Neuron (in vitro differentiated cells): ENCODE results near the gene CAMK2A.
"Not testable (repeated sequence)": the region's sequence is repeated elsewhere in the genome, so short reads cannot be mapped to it uniquely, and the experiment has no call there.

Experiments
- H2AFZ ChIP-seq: one replicate; pipeline ENCODE4 v1.6.1; 2013; ENCODE audit warnings: low read depth, mild to moderate bottlenecking, inconsistent platforms, low read length, moderate library complexity
- H3K27me3 ChIP-seq: one replicate; pipeline ENCODE4 v1.6.1; 2013; ENCODE audit warnings: low read length; ENCODE audit not compliant: insufficient read depth
- H3K36me3 ChIP-seq: one replicate; pipeline ENCODE4 v1.6.1; 2013; ENCODE audit warnings: low read length; ENCODE audit not compliant: insufficient read depth
- H3K4me1 ChIP-seq: one replicate; pipeline ENCODE4 v1.6.1; 2013; ENCODE audit warnings: low read length; ENCODE audit not compliant: insufficient read depth
- H3K4me3 ChIP-seq: 2 replicates; pipeline ENCODE4 v1.5.1; 2013; ENCODE audit warnings: mild to moderate bottlenecking, low read length, moderate library complexity
- H3K9me3 ChIP-seq: one replicate; pipeline ENCODE4 v1.6.1; 2013; ENCODE audit warnings: low read length

The CAMK2A gene

GRCh38 chr5:150236981-150237754 is 52.4 kb downstream of the CAMK2A start:
- no peaks in the 10 kb centered on the region for H3K27me3 ChIP-seq
- no peak overlapping the region for H3K4me3 ChIP-seq
- H3K9me3 ChIP-seq, result no peaks in the 10 kb centered on the region
- H3K4me1 ChIP-seq, result peaks cover 11% of the 10 kb centered on the region
- H2AFZ ChIP-seq, result no peak overlapping the region
- no peaks in the 10 kb centered on the region for H3K36me3 ChIP-seq

DNA sequence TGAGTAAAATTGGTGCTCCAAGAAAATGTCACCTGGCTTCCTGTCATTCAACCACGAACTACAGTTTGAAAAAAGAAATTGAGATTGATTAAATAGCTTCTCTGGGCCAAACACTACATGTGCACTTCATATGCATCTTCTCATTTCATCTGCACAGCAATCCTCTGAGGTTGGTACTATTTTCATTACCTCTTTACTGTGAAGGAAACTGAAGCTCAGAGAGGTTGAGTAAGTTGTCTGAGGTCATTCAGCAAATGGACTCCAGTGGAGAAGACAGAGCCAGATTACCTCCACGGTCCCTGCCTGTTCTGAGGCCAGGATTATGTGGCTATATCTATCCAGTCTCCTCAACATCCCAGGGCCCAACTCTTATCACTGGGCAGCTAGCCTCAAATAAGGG is 53.3 kb downstream of the CAMK2A start:
- no peak overlapping the region for H2AFZ ChIP-seq
- H3K9me3 ChIP-seq, result no peaks in the 10 kb centered on the region
- no peaks in the 10 kb centered on the region for H3K36me3 ChIP-seq
- no peak overlapping the region for H3K4me3 ChIP-seq
- H3K27me3 ChIP-seq, result no peaks in the 10 kb centered on the region
- H3K4me1 ChIP-seq, result peaks cover 2% of the 10 kb centered on the region

GRCh38 chr5:150235500-150235854 is 54.1 kb downstream of the CAMK2A start:
- Histone ChIP-seq H3K4me1 (no peaks in the 10 kb centered on the region), H3K9me3 (no peaks in the 10 kb centered on the region), H3K36me3 (no peaks in the 10 kb centered on the region), H3K4me3 (no peak overlapping the region), H3K27me3 (no peaks in the 10 kb centered on the region), H2AFZ (no peak overlapping the region)

GRCh38 chr5:150234576-150235499 is 54.7 kb downstream of the CAMK2A start:
- Histone ChIP-seq H3K4me1 (no peaks in the 10 kb centered on the region), H3K4me3 (no peak overlapping the region), H3K9me3 (no peaks in the 10 kb centered on the region), H3K27me3 (no peaks in the 10 kb centered on the region), H3K36me3 (no peaks in the 10 kb centered on the region), H2AFZ (no peak overlapping the region)

GRCh38 chr5:150233706-150234105 is 55.9 kb downstream of the CAMK2A start:
- H3K4me3 ChIP-seq, H3K9me3 ChIP-seq, H3K27me3 ChIP-seq, H3K36me3 ChIP-seq, H2AFZ ChIP-seq, H3K4me1 ChIP-seq: not testable (repeated sequence)

- no peaks in the 10 kb centered on the region for H3K36me3 ChIP-seq
- no peak overlapping the region for H3K4me3 ChIP-seq
- H3K9me3 ChIP-seq, result no peaks in the 10 kb centered on the region
- no peaks in the 10 kb centered on the region for H3K4me1 ChIP-seq
- no peaks in the 10 kb centered on the region for H3K27me3 ChIP-seq
- H2AFZ ChIP-seq, result no peak overlapping the region
Observed at GRCh38 chr5:150230842-150231241, 58.7 kb downstream of the CAMK2A start.

GRCh38 chr5:150229571-150229970 is 60.0 kb downstream of the CAMK2A start:
- no peaks in the 10 kb centered on the region for H3K27me3 ChIP-seq
- no peak overlapping the region for H2AFZ ChIP-seq
- H3K9me3 ChIP-seq, result no peaks in the 10 kb centered on the region
- peaks cover 2% of the 10 kb centered on the region for H3K4me1 ChIP-seq
- no peak overlapping the region for H3K4me3 ChIP-seq
- no peaks in the 10 kb centered on the region for H3K36me3 ChIP-seq

- no peaks in the 10 kb centered on the region for H3K9me3 ChIP-seq
- H3K4me3 ChIP-seq, result no peak overlapping the region
- H3K36me3 ChIP-seq, result no peaks in the 10 kb centered on the region
- no peak overlapping the region for H2AFZ ChIP-seq
- peaks cover 7% of the 10 kb centered on the region for H3K4me1 ChIP-seq
- H3K27me3 ChIP-seq, result no peaks in the 10 kb centered on the region
Observed at GRCh38 chr5:150227606-150228273, 61.8 kb downstream of the CAMK2A start.

GRCh38 chr5:150227036-150227435 is 62.5 kb downstream of the CAMK2A start:
- H3K36me3 ChIP-seq, result no peaks in the 10 kb centered on the region
- H2AFZ ChIP-seq, result no peak overlapping the region
- no peaks in the 10 kb centered on the region for H3K27me3 ChIP-seq
- H3K4me3 ChIP-seq, result no peak overlapping the region
- H3K4me1 ChIP-seq, result peaks cover 7% of the 10 kb centered on the region
- no peaks in the 10 kb centered on the region for H3K9me3 ChIP-seq

GRCh38 chr5:150224483-150225027 is 65.0 kb downstream of the CAMK2A start:
- Histone ChIP-seq H3K36me3 (no peaks in the 10 kb centered on the region), H3K4me3 (no peak overlapping the region), H3K27me3 (no peaks in the 10 kb centered on the region), H3K4me1 (peaks cover 7% of the 10 kb centered on the region), H3K9me3 (no peaks in the 10 kb centered on the region), H2AFZ (no peak overlapping the region)

DNA sequence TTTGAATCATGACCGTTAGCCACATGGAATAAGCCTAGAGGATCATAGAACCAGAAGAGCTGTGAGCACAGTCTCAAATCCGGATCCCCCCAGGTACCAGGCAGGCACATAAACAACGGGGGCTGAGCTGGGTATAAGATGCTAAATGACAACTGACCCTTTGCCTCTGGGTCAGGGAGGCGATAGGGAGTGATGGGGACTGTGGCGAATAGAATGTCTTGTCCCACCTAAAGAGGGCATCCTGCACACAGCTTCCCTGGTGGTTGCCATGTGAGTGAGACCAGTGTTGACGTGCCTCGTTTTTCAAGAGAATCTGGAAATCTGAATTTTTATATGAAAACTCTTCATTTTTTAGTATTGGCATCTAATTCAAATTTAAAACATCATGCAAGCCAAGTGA is 66.1 kb downstream of the CAMK2A start:
- Histone ChIP-seq H3K27me3 (no peaks in the 10 kb centered on the region), H3K4me3 (no peak overlapping the region), H3K9me3 (no peaks in the 10 kb centered on the region), H3K36me3 (no peaks in the 10 kb centered on the region), H3K4me1 (peaks cover 7% of the 10 kb centered on the region), H2AFZ (no peak overlapping the region)

GRCh38 chr5:150222906-150223305 is 66.7 kb downstream of the CAMK2A start:
- Histone ChIP-seq H3K36me3 (no peaks in the 10 kb centered on the region), H3K9me3 (no peaks in the 10 kb centered on the region), H3K4me1 (peaks cover 7% of the 10 kb centered on the region), H3K4me3 (no peak overlapping the region), H2AFZ (no peak overlapping the region), H3K27me3 (no peaks in the 10 kb centered on the region)

DNA sequence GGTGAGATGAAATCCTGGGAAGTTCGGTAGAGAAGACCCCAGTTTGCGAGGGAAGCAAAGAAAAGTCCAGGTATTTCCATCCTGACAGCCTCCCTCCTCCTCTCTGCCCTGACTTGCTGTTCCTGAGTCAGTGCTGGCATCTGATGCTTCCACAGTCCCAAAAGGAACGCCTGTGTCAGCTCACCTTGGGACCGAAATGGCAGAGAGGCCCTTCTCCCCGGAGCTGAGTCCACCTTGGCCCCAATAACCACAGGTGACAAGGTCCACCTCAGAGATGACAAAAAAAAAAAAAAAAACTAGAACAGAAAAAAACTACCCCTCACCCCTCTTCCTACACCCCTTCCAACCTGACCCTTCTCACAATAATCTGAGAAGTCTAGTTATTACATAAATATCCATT is 68.1 kb downstream of the CAMK2A start:
- Histone ChIP-seq H3K27me3 (no peaks in the 10 kb centered on the region), H3K4me1 (peaks cover 7% of the 10 kb centered on the region), H3K4me3 (no peak overlapping the region), H3K9me3 (no peaks in the 10 kb centered on the region), H2AFZ (no peak overlapping the region), H3K36me3 (no peaks in the 10 kb centered on the region)
